Large intestine (tissue), 3 donors: ENCODE measurements around the gene AATK. TPM values are rescaled to one million over a fixed set of nuclear protein-coding genes. Genes with fewer than 3 reads are reported as not detected.
"Not testable (repeated sequence)": the region's sequence is repeated elsewhere in the genome, so short reads cannot be mapped to it uniquely, and the experiment has no call there.

Source experiments
- DNase-seq, 2 donors: peaks; one replicate each; pipeline versions ENCODE4 v3.0.0 to v3.0.0-alpha.2; 2013
- H3K27ac ChIP-seq: one replicate; pipeline ENCODE4 v1.5.1; 2013; ENCODE audit warnings: low read length
- H3K27me3 ChIP-seq: 2 replicates; pipeline ENCODE4 v1.6.1; 2013; ENCODE audit warnings: low read length; ENCODE audit not compliant: control insufficient read depth, insufficient read depth
- H3K36me3 ChIP-seq: 2 replicates; pipeline ENCODE4 v1.6.1; 2013; ENCODE audit warnings: low read length; ENCODE audit not compliant: control insufficient read depth, insufficient read depth
- H3K4me1 ChIP-seq: one replicate; pipeline ENCODE4 v1.6.1; 2013; ENCODE audit warnings: low read length; ENCODE audit not compliant: control insufficient read depth, insufficient read depth
- H3K4me3 ChIP-seq: one replicate; pipeline ENCODE4 v1.5.1; 2013; ENCODE audit warnings: low read length
- H3K9me3 ChIP-seq: one replicate; pipeline ENCODE4 v1.6.1; 2013; ENCODE audit warnings: mild to moderate bottlenecking, low read depth, low read length, moderate library complexity; ENCODE audit not compliant: control insufficient read depth
- WGBS: methylation state at CpG from one replicate; pipeline ENCODE4 v1.1.5; 2013; ENCODE audit warnings: low lambda C conversion rate; ENCODE audit not compliant: insufficient coverage; 5-methylcytosine and 5-hydroxymethylcytosine counted together
- polyA plus RNA-seq: library from polyadenylated mRNA; unstranded; fragments of 120-200 nt; gene quantifications from one replicate; pipeline ENCODE4 v1.2.1, GENCODE V29; 2013

Gene AATK
- polyA plus RNA-seq, 1 donor = 81.2 TPM

DNA sequence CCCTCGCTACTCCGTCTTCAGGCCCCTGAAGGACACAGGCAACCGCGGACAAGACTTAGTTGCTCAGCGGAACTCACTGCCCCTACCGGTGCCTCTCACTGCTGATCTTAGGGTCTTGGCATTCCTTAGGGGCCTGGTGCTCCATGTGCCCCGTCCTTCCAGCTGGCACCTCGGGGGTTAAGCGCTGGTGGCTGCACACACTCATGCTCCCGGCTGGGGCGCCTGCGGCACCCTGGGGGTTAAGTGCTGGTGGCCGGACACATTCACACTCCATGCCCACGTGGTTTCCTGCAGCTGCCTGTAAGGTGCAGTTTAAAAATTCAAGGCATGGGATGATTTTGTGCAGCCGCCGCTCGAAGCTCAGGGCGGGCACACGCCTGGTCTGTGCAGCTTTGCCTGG is 86.0 kb downstream of the AATK start:
- Histone ChIP-seq H3K9me3 (no peaks in the 10 kb centered on the region), H3K4me1 (peaks cover 5% of the 10 kb centered on the region)
- no CpG with 5 or more reads among the region's 19 CpGs for WGBS

GRCh38 chr17:81078026-81078913 is 87.8 kb downstream of the AATK start:
- not testable (repeated sequence) for H3K27ac ChIP-seq, H3K4me3 ChIP-seq, DNase-seq, H3K27me3 ChIP-seq, H3K9me3 ChIP-seq, H3K4me1 ChIP-seq, H3K36me3 ChIP-seq
- no CpG with 5 or more reads among the region's 45 CpGs for WGBS

More for the DNA sequence above, 86.0 kb downstream of the AATK start:
- H3K27me3 ChIP-seq = no peaks in the 10 kb centered on the region
- no peak overlapping the region for H3K4me3 ChIP-seq
- H3K27ac ChIP-seq = no peak overlapping the region
- peaks cover 2% of the 10 kb centered on the region for H3K36me3 ChIP-seq
- DNase-seq = no peak

DNA sequence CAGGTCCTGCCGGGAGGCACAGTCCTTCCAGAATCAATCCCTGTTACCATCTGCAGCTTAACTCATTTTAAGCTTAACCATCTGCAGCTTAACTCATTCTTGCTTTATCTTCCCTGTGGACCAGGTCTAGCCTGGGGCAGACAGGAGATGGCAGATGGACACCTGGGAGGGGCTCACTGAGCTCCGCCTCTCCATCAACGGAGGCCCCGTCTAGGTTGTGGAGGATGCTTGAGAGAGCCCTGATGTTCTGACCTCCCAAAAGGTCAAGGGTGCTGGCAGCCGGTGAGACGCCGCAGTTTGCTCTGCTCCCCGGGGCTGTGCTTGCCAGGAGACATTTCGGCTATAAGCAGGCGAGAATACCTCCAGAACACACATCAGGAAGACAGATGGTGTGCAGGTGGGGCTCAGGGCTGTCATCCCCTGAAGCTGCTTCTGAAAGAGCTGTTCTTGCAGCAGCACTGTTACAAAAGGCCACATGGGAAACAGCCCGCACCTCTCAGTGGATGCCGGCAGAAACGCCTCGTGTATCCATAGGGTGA is 89.8 kb downstream of the AATK start:
- H3K36me3 ChIP-seq = no peaks in the 10 kb centered on the region
- H3K27ac ChIP-seq = no peak overlapping the region
- H3K27me3 ChIP-seq = no peaks in the 10 kb centered on the region
- H3K4me3 ChIP-seq = no peak overlapping the region
- DNase-seq = no peak
- H3K9me3 ChIP-seq = no peaks in the 10 kb centered on the region
- no CpG with 5 or more reads among the region's 14 CpGs for WGBS
- no peaks in the 10 kb centered on the region for H3K4me1 ChIP-seq

DNA sequence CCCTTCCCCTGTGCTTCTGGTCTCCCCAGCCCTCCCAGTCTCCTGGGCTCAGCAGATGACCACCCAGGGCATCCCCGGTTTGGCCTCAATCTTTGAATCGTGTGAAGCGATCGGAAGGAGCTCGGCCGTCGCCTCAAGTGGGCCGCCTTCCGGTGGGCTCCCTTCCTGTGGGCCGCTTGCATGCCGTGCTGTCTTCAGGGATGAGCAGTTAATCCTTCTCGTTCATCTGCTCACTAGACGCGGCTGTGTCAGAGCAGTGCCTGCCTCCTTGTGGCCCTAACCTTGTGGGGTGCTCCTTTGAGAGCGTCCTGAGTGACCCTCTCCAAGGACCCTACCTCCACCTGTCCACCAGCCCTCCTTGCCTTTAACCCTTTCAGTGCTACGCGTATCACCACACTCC is 90.7 kb downstream of the AATK start:
- Histone ChIP-seq H3K27me3 (no peaks in the 10 kb centered on the region), H3K27ac (no peak overlapping the region), H3K9me3 (no peaks in the 10 kb centered on the region), H3K4me3 (no peak overlapping the region), H3K4me1 (no peaks in the 10 kb centered on the region), H3K36me3 (no peaks in the 10 kb centered on the region)
- WGBS = no CpG with 5 or more reads among the region's 17 CpGs
- no peak for DNase-seq

DNA sequence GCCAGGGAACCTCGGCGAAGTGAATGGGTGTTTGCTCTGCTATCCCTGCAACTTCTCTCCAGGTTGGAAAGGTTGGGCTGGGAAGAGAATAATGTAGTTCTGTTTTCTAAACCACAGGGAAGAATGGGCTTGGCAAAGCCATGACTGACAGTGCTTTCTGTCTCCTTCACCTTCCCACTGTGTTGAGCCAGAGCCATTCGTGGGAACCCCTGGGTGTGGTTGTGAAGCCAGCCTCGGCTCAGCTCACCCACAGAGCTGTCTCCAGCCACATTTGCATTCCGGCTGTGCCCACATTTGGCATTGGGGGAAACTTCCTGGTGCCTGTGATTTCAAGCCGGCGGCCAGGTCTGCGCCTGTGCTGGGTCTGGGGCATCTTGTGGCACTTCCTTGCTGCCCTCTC is 91.1 kb downstream of the AATK start:
- no peaks in the 10 kb centered on the region for H3K27me3 ChIP-seq
- H3K4me3 ChIP-seq = no peak overlapping the region
- no peaks in the 10 kb centered on the region for H3K9me3 ChIP-seq
- DNase-seq = no peak
- H3K36me3 ChIP-seq = no peaks in the 10 kb centered on the region
- H3K27ac ChIP-seq = no peak overlapping the region
- WGBS = no CpG with 5 or more reads among the region's 8 CpGs
- no peaks in the 10 kb centered on the region for H3K4me1 ChIP-seq

DNA sequence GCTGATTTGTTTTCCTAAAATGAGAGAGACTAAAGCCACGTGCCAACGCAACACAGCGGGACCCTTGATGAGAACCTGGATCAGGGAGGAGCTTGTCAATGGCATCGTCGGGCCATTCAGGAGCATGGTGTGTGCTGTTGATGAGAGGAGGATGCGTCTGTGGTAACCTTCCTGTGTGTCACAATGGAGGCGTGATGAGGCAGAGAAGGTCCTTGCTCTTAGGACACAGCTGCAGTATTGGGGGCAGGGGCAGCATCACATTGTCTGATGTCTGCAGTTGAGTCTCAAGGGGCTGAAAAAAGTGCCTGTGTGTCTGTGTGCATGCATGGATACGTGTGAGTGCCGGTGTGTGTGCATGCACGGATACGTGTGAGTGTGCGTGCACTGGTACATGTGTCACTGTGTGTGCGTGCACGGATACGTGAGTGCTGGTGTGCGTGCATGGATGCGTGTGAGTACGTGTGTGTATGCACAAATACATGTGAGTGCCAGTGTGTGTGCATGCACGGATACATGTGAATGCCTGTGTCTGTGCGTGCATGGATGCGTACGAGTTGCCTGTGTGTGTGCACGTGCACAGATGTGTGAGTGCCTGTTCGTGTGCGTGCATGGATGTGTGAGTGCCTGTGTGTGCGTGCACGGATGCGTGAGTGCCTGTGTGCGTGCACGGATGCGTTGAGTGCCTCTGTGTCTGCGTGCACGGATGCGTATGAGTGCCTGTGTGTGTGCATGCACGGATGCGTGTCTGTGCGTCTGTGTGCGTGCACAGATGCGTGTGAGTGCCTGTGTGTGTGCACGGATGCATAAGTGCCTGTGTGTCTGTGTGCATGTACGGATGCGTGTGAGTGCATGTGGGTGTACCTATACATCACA is 91.8 kb downstream of the AATK start:
- no peak overlapping the region for H3K27ac ChIP-seq
- no peaks in the 10 kb centered on the region for H3K4me1 ChIP-seq
- H3K27me3 ChIP-seq = no peaks in the 10 kb centered on the region
- H3K9me3 ChIP-seq = no peaks in the 10 kb centered on the region
- no peak for DNase-seq
- WGBS = no CpG with 5 or more reads among the region's 42 CpGs
- no peaks in the 10 kb centered on the region for H3K36me3 ChIP-seq
- no peak overlapping the region for H3K4me3 ChIP-seq

DNA sequence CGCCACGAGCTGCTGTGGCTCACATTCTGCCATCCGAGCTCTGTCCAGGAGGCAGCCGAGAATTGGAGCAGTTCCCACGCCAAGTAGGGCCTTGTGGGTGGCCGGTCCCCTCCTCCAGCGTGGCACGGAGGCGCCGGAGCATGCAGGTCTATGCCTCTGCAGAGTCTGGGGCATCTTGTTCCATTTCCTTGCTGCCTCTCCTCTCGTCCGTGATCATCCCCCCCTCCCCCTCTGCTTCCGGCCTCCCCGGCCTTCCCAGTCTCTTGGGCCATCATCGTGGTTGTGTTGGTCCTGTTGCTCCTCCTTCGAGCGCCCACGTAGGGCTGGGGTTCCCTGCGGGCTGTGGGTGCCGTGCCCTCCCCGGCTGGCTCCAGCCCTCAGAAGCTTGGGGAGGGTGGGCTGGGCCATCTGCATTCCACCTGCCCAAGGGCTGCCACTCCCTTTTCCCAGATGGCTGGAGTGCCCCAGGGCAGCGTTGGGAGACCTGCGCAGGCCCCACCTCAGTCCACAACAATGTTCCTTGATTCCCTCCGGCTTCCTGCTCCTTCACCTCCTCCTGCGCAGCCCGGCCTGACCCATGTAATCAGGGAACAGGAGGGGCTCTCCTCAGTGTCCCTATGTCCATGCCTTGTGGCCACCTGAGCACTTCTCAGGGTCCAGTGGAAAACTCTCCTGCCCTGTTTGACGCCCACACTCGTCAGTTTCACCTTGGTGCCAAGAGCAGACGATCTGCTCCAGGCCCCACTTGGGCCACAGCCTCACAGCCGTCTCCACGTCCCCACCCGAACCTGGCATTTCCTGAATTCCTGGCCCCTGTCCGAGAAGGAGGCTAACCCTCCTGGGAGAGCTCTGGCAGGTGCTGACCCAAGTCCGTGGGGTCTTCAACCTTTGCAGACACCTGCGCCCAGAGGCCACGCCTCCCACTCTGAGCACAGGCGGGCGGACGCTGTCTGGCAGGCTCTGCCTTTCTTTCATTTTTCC is 94.0 kb downstream of the AATK start:
- Histone ChIP-seq H3K27ac (no peak overlapping the region), H3K27me3 (no peaks in the 10 kb centered on the region), H3K4me3 (no peak overlapping the region), H3K36me3 (no peaks in the 10 kb centered on the region), H3K9me3 (no peaks in the 10 kb centered on the region), H3K4me1 (no peaks in the 10 kb centered on the region)
- DNase-seq = no peak
- WGBS = no CpG with 5 or more reads among the region's 39 CpGs

DNA sequence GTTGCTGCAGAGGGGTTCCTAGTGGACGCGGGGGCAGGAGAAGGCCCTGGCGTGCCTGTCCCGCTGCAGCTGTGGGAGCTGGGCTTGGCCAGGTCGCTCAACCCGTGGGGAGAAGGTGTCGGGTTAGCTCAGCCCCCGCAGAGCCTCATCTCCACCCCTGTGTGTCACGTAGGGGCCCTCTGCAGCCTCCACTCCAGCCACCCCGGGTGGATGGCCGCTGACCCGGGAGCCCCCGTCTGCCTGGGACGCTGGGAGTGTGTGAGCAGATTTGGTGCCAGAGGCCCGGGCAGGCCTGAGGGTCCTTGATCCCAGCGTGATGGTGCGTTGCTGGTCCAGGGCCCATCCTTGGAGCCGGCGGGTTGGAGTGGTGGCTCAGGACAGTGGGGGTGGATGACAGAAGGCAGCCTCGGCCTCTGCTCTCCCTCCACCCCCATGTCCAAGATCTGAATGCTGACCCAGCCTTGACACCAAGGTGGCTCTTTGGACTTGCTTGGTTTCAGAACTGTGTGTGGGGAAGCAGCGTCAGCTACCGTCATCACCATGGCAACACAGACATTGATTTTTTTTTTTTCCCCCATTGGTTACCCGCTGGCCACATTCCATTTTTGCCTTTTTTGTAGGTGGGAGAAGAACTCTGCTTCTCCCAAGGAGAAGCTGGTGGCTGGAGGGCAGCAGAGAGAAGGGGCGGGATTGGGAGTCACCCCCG is 95.3 kb downstream of the AATK start:
- Histone ChIP-seq H3K27ac (no peak overlapping the region), H3K36me3 (no peaks in the 10 kb centered on the region), H3K9me3 (no peaks in the 10 kb centered on the region), H3K4me1 (no peaks in the 10 kb centered on the region), H3K27me3 (no peaks in the 10 kb centered on the region), H3K4me3 (no peak overlapping the region)
- no CpG with 5 or more reads among the region's 25 CpGs for WGBS
- no peak for DNase-seq

GRCh38 chr17:81069135-81069645 is 96.8 kb downstream of the AATK start:
- Histone ChIP-seq H3K9me3 (no peaks in the 10 kb centered on the region), H3K36me3 (no peaks in the 10 kb centered on the region), H3K27me3 (no peaks in the 10 kb centered on the region), H3K4me3 (no peak overlapping the region), H3K27ac (no peak overlapping the region), H3K4me1 (no peaks in the 10 kb centered on the region)
- DNase-seq = no peak
- no CpG with 5 or more reads among the region's 23 CpGs for WGBS
